Islet precursor cell (in vitro differentiated cells): ENCODE measurements around the gene ROR1.

ENCODE experiments used
- DNase-seq: peaks from one replicate; pipeline ENCODE4 v3.0.0-alpha.2; 2018

Gene ROR1

DNA sequence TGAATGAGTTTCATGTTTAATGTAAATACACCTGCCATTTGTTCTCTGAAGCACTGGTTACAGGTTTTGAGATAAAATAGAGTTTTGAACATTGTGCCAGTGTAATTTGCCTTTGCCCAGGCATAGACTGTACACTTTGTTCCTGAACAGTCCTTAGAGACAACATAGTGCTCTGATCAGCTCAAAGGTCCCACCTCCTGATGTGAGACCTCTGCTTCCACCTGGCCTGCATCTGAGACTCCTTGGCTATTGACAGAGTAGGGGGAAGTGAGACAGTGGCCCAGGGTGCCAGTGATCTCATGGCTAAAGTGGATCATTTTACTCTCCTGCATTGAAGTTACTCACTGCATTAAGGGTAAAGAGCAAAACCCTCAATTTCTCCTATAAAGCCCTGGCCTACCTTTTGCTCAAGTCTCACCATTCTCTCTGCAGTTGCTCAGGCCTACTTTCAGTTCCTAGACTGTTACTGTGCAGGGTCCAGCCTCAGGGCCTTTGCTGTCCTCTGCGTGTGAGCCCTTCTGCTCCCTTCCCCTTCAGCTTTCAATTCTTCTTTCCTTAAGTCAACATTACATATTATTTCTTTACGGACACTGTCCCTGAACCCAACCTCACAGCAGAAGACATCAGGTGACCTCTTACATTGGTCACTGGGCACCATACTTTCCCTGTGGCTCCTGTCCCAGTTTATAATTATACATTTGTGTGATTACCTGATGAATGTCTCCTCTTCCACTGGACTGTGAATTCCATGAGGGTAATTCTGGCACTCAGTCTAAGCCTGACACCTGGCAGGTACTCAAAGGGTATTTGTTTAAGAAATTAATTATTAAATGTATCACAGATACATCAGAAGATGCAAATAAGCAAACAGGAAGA is 142.9 kb downstream of the ROR1 start:
- DNase-seq: no peak

GRCh38 chr1:63917571-63918417 is 144.0 kb downstream of the ROR1 start:
- no peak for DNase-seq

DNA sequence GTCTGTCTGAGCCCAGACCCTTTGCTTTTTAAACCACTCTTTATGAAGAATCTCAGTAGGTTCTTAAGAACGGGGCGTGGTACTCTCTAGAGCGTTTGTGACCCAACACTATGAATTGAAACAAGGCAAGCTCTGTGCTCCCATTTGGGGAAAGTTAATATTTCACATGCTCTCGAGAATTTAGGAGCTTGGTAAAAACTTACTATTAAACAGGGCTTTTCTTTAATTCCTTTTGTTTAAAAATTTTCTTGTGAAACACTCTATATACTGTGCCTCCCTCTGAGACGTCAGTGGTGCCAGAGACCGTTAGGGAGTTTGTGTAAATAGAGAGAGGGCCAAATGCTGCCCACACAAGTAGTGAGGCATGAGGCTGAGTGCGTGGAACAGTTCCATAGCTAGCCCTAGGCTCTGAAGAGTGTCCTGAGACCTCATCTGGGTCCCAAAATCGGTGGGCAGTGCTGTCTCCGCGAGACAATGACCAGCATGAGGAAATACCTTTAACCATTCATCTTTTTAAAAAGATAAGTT is 144.7 kb downstream of the ROR1 start:
- DNase-seq: no peak

- peak; percentile 95 for DNase-seq
These were observed 146.6 kb downstream of the ROR1 start for GRCh38 chr1:63920154-63921117.

DNA sequence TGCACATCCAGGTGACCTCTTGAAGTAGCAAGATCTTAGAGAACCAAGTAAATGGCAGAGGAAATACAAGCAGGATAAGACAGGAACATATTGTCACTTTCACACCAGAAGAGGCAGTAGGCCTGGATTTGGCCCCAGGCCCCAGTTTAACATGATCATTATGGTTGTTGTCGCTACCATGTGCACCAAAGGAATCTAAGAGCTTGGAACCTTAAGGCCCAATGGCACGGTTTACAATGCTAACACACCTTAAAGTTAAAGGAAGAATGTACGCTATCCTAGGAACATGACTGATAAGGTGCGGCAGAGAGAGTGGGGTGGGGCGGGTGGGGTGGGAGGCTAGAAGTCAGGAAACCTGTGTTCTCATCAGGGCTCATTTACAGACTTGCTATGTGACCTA is 147.5 kb downstream of the ROR1 start:
- peak; percentile 59 for DNase-seq

- DNase-seq: no peak
These were observed 148.0 kb downstream of the ROR1 start for GRCh38 chr1:63921802-63922201.

DNA sequence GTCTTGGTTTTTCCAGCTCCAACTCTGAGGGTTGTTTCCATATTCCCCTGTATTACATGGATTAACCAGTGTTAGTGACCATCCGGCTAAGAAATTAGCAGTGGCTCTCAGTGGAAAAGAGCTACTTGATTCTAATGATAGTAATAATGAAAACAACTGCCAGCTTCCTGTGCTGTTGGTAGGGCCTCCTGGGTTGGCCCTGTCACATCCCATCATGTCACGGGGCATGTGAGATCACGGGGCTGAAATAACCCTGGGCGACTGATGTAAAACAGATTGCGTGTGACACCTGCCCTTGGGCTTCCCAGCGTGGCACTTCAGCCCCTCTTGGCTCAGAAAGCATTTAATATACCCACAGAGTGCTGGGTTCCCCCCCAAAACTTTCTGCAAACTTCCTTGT is 149.0 kb downstream of the ROR1 start:
- no peak for DNase-seq

DNA sequence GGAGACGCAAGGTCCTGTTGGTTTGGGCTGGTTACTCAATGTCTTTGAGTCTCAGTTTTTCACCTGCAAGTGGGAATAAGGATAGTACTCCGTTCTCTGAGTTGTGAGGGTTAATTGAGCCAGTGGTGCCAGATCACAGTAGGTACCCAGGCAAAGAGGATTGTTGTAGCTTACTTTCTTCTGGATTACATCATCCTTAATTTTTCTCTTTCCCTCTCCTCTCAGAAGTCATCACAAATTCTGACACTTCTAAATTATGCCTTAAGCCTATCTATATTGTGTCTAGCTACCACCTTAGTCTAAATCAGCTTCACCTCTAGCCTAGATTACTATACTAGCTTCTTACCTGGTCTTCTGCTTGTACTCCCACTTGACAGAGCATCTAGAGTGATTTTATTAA is 149.5 kb downstream of the ROR1 start:
- DNase-seq: no peak

DNA sequence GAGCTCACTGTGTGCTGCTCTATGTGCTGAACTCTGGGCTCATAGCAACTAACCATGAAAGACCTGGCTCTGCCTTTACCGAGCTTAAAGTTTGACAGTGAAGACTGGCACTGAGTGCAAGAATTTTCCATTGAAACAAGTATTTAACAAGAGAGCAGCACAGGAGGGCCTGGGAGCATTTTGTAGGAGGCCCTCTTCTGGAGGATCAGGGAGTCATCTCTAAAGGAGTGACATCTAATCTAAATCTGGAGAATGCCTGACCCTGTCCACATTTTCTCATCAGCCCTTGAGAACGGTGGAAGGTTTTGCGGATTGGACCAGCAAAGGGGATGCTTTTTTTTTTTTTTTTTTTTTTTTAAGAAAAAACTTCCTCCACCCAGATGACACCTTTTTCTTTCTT is 150.8 kb downstream of the ROR1 start:
- no peak for DNase-seq

- peak; percentile 62 for DNase-seq
These were observed 154.6 kb downstream of the ROR1 start for GRCh38 chr1:63928186-63929105.

- DNase-seq: no peak
These were observed 155.3 kb downstream of the ROR1 start for GRCh38 chr1:63929106-63929478.

DNA sequence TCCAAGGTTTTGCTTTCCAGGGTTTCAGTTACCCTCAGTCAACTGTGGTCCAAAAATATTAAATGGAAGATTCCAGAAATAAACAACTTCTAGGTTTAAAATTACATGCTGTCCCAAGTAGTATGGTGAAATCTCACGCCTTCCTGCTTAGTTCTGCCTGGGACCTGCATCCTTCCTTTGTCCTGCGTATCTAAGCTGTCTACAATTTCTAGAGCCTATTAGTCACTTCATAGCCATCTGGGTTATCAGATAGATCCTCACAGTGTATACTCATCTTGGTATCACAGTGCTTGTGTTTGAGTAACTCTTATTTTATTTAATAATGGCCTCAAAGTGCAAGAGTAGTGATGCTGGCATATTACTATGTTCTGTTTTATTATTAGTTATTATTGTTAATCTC is 157.7 kb downstream of the ROR1 start:
- no peak for DNase-seq

GRCh38 chr1:63934697-63935096 is 160.9 kb downstream of the ROR1 start:
- no peak for DNase-seq

GRCh38 chr1:63935143-63935542 is 161.3 kb downstream of the ROR1 start:
- DNase-seq: no peak

GRCh38 chr1:63935553-63935952 is 161.7 kb downstream of the ROR1 start:
- DNase-seq: no peak

DNA sequence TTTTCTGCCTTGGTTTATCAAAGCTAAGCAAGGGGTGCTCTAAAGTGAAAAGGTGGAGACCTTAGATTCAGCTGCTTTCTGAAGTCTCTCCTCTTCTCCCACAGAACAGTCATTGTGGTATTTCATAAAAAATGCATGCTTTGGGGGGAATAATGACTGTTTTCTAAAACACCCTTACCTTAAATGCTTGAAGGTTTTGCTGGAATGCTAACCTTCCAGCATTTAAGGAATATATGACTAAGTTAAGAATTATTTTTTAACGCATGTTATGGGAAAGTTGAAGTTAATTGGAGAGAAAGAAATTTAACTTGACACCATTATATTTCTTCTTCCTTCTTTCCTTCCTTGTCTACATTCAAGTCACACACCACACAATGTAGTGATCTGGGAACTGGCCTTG is 162.5 kb downstream of the ROR1 start:
- no peak for DNase-seq

GRCh38 chr1:63936801-63937200 is 163.0 kb downstream of the ROR1 start:
- DNase-seq: no peak

DNA sequence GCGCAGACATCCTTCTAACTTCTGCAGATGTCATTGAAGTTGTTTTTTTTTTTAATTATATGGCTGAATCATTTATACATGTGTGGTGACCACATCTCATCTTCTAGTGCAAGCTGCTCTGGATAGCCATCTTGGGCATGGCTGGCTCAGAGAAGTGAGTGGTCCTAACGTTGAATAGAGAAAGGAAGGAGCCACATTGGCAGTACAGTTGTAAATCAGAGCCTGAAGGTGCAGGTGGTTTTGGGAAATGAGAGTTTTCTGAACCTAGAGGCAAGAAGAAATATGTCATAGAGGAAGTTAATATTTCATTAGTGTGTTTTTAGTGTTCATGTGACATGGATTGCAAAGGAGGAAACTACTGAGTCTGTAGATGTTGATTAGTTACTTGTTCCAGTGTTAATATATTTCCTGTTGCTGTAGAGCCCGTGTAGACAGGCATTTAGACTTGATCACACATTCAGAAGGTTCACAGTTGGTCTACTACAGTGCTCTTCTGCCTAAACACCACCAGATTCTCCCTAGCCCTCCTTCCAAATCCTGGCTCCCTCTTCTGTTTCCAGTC is 163.7 kb downstream of the ROR1 start:
- no peak for DNase-seq

GRCh38 chr1:63940440-63940839 is 166.6 kb downstream of the ROR1 start:
- no peak for DNase-seq

DNA sequence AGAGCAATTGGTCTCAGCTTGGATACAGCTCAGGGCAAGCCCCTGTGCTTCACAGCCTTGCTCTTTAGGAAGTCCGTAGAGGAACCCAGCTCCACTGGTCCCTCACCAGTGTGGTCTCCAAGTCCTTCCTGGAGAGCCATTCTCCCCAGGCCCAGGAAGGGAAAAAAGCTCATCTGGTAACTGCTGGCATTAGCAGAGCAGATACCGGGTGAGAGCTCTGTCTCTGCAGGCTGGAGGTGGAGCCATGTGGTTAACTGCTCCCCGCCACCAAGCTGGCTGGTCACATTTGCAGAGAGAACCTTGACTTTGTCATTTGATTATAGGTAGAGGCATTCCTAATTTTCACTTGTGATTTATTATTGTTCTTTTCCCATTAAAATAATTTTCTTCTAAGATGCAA is 169.6 kb downstream of the ROR1 start:
- no peak for DNase-seq

- DNase-seq: no peak
These were observed 172.1 kb downstream of the ROR1 start for GRCh38 chr1:63945943-63946342.
